ENCODE data around the gene BCAR3. TPM values are rescaled to one million over a fixed set of nuclear protein-coding genes. Genes with fewer than 3 reads are reported as not detected.
A peak's percentile ranks its signal among the peaks of the same experiment; 100 is the strongest.

The BCAR3 gene
- polyA plus RNA-seq, 2 of the 4 experiments (the other 2 are of a cell fraction), result 31.6 to 33.4 TPM

- DNase-seq (ENCODE audit: low read depth in 1 of 2, low spot score in 1 of 2) (no peak), FAIRE-seq (no peak), ATAC-seq (no peak)
- TF ChIP-seq POLR2A (IDR thresholded peaks at IDR 0.05; ENCODE audit: low read length) (no peak), EP300 (IDR thresholded peaks at IDR 0.05) (no peak), RAD21 (conservative IDR thresholded peaks at IDR 0.05 in 1 of 2, IDR thresholded peaks at IDR 0.05 in 1 of 2) (no peak), TFCP2L1 (CRISPR knock-in tag; IDR thresholded peaks at IDR 0.05) (no peak), FOSB (CRISPR knock-in tag; IDR thresholded peaks at IDR 0.05) (no peak), POLR2AphosphoS2 (conservative IDR thresholded peaks at IDR 0.05; ENCODE audit: low read length) (no peak), JUN (IDR thresholded peaks at IDR 0.05) (no peak), BCL3 (IDR thresholded peaks at IDR 0.05) (no peak), RFX5 (IDR thresholded peaks at IDR 0.05) (no peak), SMC3 (IDR thresholded peaks at IDR 0.05) (no peak), EHMT2 (IDR thresholded peaks at IDR 0.05; ENCODE audit: low read depth) (no peak), RARB (CRISPR knock-in tag; IDR thresholded peaks at IDR 0.05) (no peak), NR3C1 (IDR thresholded peaks at IDR 0.05) (no peak), BHLHE40 (IDR thresholded peaks at IDR 0.05; ENCODE audit: low read depth, low read length) (no peak), ELK1 (IDR thresholded peaks at IDR 0.05; ENCODE audit: low read depth, low read length) (no peak)
- Histone ChIP-seq H3K9me3 (no peaks in the 10 kb centered on the region), H3K4me3 (no peak overlapping the region), H3K27ac (peak overlapping the region; percentile 11 to 66; a peak in 2 of 6 replicates), H3K4me1 (peaks cover 12% of the 10 kb centered on the region), H3K4me2 (no peak overlapping the region)
- WGBS (ENCODE audit: missing lambda C conversion rate), result 86% methylated on average over 5 of the region's 5 CpGs
- ChIA-PET POLR2A (no interaction called here), CTCF (interaction anchor here (0.8 kb wide), 1 partner anchor 11 kb away, joined by 3 read pairs; no protein-coding TSS in a partner anchor)
Measured at GRCh38 chr1:93723733-93724270, 42.2 kb upstream of the BCAR3 start.

GRCh38 chr1:93723110-93723509, 41.5 kb upstream of the BCAR3 start:
- Histone ChIP-seq H3K27ac (peak overlapping the region; percentile 24 to 66; a peak in 3 of 6 replicates), H3K4me1 (peaks cover 12% of the 10 kb centered on the region), H3K9me3 (no peaks in the 10 kb centered on the region), H3K4me2 (peak overlapping the region; percentile 25; the same call in 2 of the 3 replicates), H3K4me3 (no peak overlapping the region)
- WGBS (ENCODE audit: missing lambda C conversion rate), result 63% methylated on average over 6 of the region's 6 CpGs
- DNase-seq (ENCODE audit: low read depth in 1 of 2, low spot score in 1 of 2) (peak in 1 of 2 experiments; percentile 38), FAIRE-seq (no peak), ATAC-seq (peak; percentile 30 to 72; a peak in 4 of 6 replicates)
- POLR2A ChIA-PET, result no interaction called here
- TF ChIP-seq PBX3 (IDR thresholded peaks at IDR 0.05), result no peak
- TF ChIP-seq MAFK (IDR thresholded peaks at IDR 0.05; ENCODE audit: partially characterized antibody), result no peak
- no peak for TF ChIP-seq MAX (IDR thresholded peaks at IDR 0.05)
- no peak for TF ChIP-seq BCL3 (IDR thresholded peaks at IDR 0.05)
- TF ChIP-seq HES2 (IDR thresholded peaks at IDR 0.05), result no peak
- no peak for TF ChIP-seq POLR2A (IDR thresholded peaks at IDR 0.05; ENCODE audit: low read length)
- no peak for TF ChIP-seq NPAS2 (CRISPR knock-in tag; IDR thresholded peaks at IDR 0.05; ENCODE audit: borderline replicate concordance)
- TF ChIP-seq PHF8 (IDR thresholded peaks at IDR 0.05; ENCODE audit: borderline replicate concordance, low read depth), result no peak
- TF ChIP-seq ZSCAN20 (CRISPR knock-in tag; IDR thresholded peaks at IDR 0.05), result no peak
- CTCF ChIA-PET, result interaction anchor here (0.8 kb wide), 1 partner anchor 11 kb away, joined by 3 read pairs; no protein-coding TSS in a partner anchor

All from A549 (cell line).